Iris pigment epithelial cell (primary cell): ENCODE data around the gene CCDC89.
A peak's percentile ranks its signal among the peaks of the same experiment; 100 is the strongest.

ENCODE experiments used
- DNase-seq: peaks from one replicate; pipeline ENCODE4 v3.0.0-alpha.2; 2011; ENCODE audit warnings: low read depth

CCDC89 gene

GRCh38 chr11:85685820-85686459, at the start of gene CCDC89:
Gene CCDC89, minus strand, starts transcription at chr11:85686195. Its CDS starts 65 bp downstream, at chr11:85686130.
- DNase-seq, result peak; percentile 94

- DNase-seq, result no peak
Observed at GRCh38 chr11:85732965-85733364, 47.0 kb upstream of the CCDC89 start.

- DNase-seq, result no peak
Observed at GRCh38 chr11:85726381-85726780, 40.4 kb upstream of the CCDC89 start.

- DNase-seq, result peak; percentile 79
Observed at GRCh38 chr11:85725510-85726258, 39.7 kb upstream of the CCDC89 start.

- no peak for DNase-seq
Observed at GRCh38 chr11:85724748-85725465, 38.9 kb upstream of the CCDC89 start.

- no peak for DNase-seq
Observed at GRCh38 chr11:85723088-85723487, 37.1 kb upstream of the CCDC89 start.

GRCh38 chr11:85721191-85721590, 35.2 kb upstream of the CCDC89 start:
- DNase-seq, result no peak

GRCh38 chr11:85718991-85719807, 33.2 kb upstream of the CCDC89 start:
- peak; percentile 93 for DNase-seq

- no peak for DNase-seq
Observed at GRCh38 chr11:85718126-85718943, 32.3 kb upstream of the CCDC89 start.

- no peak for DNase-seq
Observed at GRCh38 chr11:85717429-85717828, 31.4 kb upstream of the CCDC89 start.

- DNase-seq, result no peak
Observed at GRCh38 chr11:85712953-85713352, 27.0 kb upstream of the CCDC89 start.

GRCh38 chr11:85710917-85711316, 24.9 kb upstream of the CCDC89 start:
- peak; percentile 16 for DNase-seq

GRCh38 chr11:85709941-85710702, 24.1 kb upstream of the CCDC89 start:
- no peak for DNase-seq

- no peak for DNase-seq
Observed at GRCh38 chr11:85705800-85706199, 19.8 kb upstream of the CCDC89 start.

GRCh38 chr11:85704967-85705366, 19.0 kb upstream of the CCDC89 start:
- DNase-seq, result no peak

- DNase-seq, result no peak
Observed at GRCh38 chr11:85699957-85700741, 14.2 kb upstream of the CCDC89 start.

- no peak for DNase-seq
Observed at GRCh38 chr11:85698195-85698594, 12.2 kb upstream of the CCDC89 start.

- no peak for DNase-seq
Observed at GRCh38 chr11:85697747-85698146, 11.8 kb upstream of the CCDC89 start.

GRCh38 chr11:85695546-85695945, 9.6 kb upstream of the CCDC89 start:
- no peak for DNase-seq
